GM19372 (cell line): ENCODE measurements around the gene THSD8.

ENCODE experiments used
- ATAC-seq: cut with Tn5 transposase; IDR thresholded peaks from one replicate; pipeline ENCODE4 v1.9.1; 2021; ENCODE audit warnings: mild to moderate bottlenecking, low read depth, moderate library complexity; ENCODE audit not compliant: unreplicated experiment

THSD8 gene

GRCh38 chr19:12847159-12848139 is 45.6 kb downstream of the THSD8 start:
- ATAC-seq = no peak
